Measurements from ENCODE around the gene LYSMD2.

The LYSMD2 gene

GRCh38 chr15:51751697-51752683 lies 14.5 kb upstream of the LYSMD2 start:
- DNase-seq: no peak

DNA sequence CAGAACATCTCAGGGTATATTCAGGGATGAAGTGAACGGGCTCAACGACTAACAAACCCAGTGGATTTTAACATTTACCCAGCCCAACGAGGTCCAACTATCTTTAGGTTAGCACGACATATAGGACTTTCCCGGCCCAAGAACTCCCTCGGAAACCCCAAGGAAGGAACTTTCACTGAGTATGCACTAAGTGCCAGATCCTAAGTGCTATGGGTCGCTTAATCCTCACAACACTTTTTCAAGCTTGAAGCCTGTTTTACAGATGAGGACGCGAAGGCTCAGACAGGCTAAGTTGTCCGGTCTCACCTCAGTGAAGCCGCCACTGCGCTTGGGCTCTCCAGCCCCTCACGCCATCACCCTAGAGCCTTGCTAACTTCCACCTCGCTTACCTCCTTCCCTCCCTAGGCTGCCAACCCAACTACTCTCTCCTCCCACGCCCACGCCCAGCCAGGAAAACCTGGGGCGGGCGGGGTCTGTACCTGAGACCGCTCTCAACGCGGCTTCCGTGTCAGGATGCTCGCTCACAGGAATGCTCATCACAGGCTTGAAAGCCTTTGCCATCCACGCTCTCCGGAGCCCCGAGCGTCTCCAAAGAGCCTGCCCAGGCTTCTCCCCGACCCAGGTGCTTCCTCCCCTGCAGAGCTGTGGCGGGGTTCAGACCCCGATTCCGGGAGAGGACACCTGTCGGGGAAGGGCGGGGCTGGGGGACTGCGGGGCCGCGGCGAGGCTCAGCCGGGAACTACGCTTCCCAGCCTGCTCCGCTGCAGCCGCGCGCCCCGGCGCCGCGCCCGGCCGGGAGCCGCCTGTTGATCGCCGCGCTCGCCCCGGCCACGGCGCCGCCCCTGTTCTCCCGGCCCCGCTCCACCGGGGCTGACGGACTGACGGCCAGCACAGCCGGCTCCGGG lies 13.6 kb upstream of the LYSMD2 start, which contains the start of gene TMOD2:
Gene TMOD2, plus strand, starts transcription at position 806 of the 905 bp plus-strand sequence. CDS start 14,845 bp downstream, outside the sequence.
- no peak for DNase-seq

DNA sequence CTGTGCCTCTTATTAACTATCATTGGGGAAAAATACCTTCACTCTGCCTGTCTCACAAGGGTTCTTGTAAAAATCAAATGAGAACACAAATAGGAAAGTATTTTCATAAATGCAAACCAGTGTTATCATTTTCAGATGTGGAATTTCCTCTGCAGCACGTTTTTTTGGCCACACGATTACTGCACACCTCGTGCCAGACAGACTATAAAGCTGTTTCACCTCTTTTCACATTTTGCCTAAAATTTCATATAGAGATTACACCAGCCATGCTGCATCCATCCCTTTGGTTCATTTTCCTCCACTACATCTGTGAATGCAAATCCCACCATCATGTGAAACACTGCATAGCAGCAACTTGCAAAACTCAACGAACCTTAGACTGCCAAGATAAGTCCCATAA lies 12.7 kb upstream of the LYSMD2 start:
- no peak for DNase-seq

- DNase-seq: no peak
Observed at GRCh38 chr15:51749307-51749706, 11.9 kb upstream of the LYSMD2 start.

GRCh38 chr15:51739061-51739712 lies 1.7 kb upstream of the LYSMD2 start:
- peak; percentile 18 for DNase-seq

DNA sequence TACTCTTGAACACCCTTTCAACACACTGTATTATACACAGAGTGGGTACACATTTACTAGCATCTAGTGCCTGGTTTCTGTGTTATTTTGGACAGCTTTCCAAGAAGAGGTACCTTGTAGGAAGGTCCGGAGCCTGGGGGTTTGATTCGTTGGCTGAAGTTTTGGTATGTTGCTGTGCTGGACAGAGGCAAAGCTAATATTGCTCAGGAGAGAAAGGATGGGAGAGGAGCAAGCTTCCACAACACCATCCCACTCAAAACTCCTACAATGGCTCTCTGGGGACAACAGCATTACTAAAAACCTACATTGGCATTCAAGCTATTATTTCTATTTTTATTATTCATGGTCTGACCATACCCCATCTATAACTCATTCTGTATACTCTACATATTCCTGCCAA lies 1.1 kb upstream of the LYSMD2 start:
- no peak for DNase-seq

GRCh38 chr15:51736751-51737521 lies 519 bp downstream of the LYSMD2 start:
- DNase-seq: peak; percentile 55

- peak; percentile 29 for DNase-seq
Observed at GRCh38 chr15:51736069-51736468, 1.4 kb downstream of the LYSMD2 start.

GRCh38 chr15:51735228-51736010 lies 2.0 kb downstream of the LYSMD2 start:
- peak; percentile 69 for DNase-seq

GRCh38 chr15:51732646-51733045 lies 4.8 kb downstream of the LYSMD2 start:
- peak; percentile 25 for DNase-seq

- DNase-seq: peak; percentile 96
Observed at GRCh38 chr15:51731549-51732267, 5.7 kb downstream of the LYSMD2 start.

DNA sequence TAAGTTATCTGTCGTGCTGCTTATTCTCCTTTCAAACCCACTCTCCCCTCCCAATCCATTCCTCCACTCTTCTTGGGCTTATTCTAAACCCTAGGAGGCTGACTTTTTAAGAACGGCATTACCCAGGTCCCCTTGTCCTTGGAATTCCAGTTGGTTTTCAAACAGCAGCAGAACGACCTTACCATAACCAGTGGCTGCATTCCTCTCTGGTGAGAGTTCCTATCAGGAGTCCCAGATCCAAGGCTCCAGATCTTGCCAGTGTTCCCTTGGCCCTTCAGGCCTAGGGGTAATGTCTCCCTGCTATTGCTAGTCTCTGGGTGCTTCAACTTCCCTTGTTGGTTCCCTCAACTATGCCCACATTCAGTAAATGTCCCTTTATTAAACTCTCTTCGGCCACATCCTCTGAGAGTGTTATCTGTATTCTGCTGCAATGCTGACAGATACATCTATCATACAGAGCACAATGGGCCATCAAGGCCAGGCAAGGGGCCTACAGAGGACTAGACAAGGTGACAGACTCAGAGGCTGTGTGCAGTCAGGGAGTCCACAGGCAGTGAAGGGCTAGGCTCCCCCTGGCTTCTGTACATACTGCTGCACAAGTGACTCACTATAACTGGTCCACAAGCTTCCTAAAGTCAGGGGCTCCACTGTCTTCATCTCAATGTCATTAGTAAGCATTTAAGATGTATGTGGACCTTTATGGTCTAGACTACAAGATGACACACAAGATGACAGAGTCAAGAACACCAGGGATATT lies 10.1 kb downstream of the LYSMD2 start:
- peak; percentile 35 for DNase-seq

DNA sequence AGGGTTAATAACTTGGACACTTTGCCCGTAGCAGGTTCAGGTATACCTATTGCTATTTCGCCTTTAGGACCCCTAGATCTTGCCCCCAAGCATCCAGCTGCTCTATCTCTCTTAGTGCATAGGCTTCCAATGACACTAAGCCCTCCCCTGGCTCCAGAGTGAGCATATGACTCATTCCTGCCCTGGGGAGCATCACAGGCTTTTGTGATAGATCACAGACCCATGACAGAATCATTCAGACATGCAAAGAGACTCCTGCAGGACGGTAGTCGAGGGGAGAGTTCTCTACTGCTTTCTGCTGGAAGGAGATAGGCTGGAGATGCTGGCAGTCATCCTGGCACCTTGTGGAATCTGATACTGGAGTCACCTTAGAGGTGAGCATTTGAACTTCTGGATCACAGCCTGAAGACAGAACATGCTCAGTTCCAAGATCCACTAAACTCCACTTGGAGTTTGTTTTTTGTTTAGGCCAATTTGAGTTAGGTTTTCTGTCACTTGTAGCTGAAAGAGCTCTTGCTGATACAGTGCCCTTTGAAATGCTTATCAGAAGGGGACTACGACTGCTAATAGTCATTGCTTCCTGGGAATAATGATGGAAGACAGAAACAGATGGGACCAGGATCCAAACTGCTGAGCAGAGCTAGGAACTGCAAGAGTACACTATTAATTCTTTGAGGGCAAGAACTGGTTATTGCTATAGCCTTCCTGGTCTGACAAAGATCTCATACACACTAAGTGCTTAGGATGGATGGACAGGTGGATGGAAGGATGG lies 11.0 kb downstream of the LYSMD2 start:
- peak; percentile 37 for DNase-seq

- peak; percentile 34 for DNase-seq
Observed at GRCh38 chr15:51724673-51725072, 12.8 kb downstream of the LYSMD2 start.

GRCh38 chr15:51724199-51724598 lies 13.3 kb downstream of the LYSMD2 start:
- DNase-seq: no peak

DNA sequence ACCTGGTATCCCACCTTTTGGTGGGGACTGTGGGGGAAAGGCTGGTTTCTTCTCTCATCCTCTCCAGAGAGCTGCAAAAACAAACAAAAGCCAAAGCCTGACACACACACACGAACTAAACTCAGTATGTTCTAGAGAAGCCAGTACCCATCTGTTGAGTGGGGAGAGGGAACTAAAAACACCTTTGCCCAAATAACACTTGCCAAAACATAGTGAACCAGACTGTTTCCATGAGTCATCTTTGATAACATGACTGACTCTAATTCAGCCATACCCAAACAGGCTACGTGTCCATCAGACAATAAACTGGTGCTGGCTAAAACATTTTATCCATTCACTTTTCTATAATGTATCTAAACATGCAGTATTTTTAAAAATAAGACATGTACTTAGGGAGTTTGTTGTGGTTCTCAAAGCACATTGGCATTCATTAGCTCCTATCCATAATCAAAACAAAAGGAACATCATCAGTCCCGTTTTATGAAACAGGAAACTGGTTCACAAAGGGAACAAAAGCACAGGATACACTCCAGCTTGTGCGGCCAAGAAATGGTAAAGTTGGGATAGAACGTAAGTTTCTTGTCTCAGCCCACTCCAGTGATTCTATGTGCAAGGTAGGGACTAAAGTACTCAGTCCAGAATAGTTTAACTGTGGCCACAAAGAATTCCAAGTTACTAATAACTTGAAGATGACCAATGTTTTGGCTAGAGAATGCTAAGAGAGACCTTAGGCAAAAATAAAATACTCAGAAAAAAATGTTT lies 16.1 kb downstream of the LYSMD2 start:
- DNase-seq: no peak

DNA sequence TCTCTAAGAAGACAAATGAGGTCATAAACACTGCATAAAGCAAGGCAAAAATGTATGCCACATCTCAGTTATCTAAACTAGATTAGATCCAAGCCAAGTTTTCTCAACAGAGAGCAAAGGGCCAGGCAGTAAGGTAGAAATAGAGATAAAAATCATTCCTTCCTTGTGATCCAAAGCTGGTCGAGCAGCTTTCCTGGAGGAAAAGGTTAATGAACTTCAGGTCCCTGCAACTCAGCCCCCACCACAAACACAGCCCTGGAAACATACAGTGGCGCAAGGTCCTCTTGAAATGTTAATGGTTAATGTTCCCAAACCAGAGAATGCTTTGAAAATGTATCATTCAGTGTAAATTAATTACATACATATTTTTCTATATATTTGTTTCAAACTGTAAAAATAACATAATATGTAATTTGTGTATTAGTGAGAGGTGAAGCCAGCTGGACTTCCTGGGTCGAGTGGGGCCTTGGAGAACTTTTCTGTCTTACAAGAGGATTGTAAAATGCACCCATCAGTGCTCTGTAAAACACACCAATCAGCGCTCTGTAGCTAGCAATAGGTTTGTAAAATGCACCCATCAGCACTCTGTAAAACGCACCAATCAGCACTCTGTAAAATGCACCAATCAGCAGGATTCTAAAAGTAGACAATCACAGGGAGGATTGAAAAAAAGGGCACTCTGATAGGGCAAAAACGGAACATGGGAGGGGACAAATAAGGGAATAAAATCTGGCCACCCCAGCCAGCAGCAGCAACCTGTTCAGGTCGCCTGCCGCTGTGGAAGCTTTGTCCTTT lies 17.1 kb downstream of the LYSMD2 start:
- no peak for DNase-seq
